Peyer's patch (tissue), 4 donors: ENCODE measurements around the gene ITGA8. TPM values are rescaled to one million over a fixed set of nuclear protein-coding genes. Genes with fewer than 3 reads are reported as not detected.

Experiments
- DNase-seq, 3 donors: peaks; one replicate each; pipeline ENCODE4 v3.0.0-alpha.2; 2017 to 2019
- H3K27ac ChIP-seq, 4 donors: fragments of 200-600 bp; sonication (generic); one replicate each; pipeline ENCODE4 v1.5.1; 2016 to 2019
- H3K27me3 ChIP-seq, 2 donors: fragments of 200-600 bp; sonication (generic); one replicate each; pipeline ENCODE4 v1.5.1; 2019
- H3K36me3 ChIP-seq, 3 donors: fragments of 200-600 bp; sonication (generic); one replicate each; pipeline ENCODE4 v1.5.1; 2016 to 2019
- H3K4me1 ChIP-seq, 4 donors: fragments of 200-600 bp; sonication (generic); one replicate each; pipeline ENCODE4 v1.5.1; 2016 to 2019
- H3K4me3 ChIP-seq, 4 donors: fragments of 200-600 bp; sonication (generic); 1 replicate in 3 of 4; 2 replicates in 1 of 4; pipeline ENCODE4 v1.5.1; 2016 to 2019; ENCODE audit warnings: mild to moderate bottlenecking in 1 of 4
- H3K9me3 ChIP-seq, 4 donors: fragments of 200-600 bp; sonication (generic); one replicate each; pipeline ENCODE4 v1.5.1; 2016 to 2019; ENCODE audit warnings: mild to moderate bottlenecking in 1 of 4
- POLR2A ChIP-seq, 2 donors: fragments of 450-650 bp; IDR thresholded peaks; one replicate each; pipeline ENCODE4 v1.5.1; 2017; ENCODE audit warnings: antibody characterized with exemption in 2 of 2, mild to moderate bottlenecking in 2 of 2, moderate library complexity in 2 of 2
- total RNA-seq, 4 donors: library from RNA; depleted of rRNA; stranded (reverse); fragments of >200 nt; gene quantifications; one replicate each; pipeline ENCODE4 v1.1.0, GENCODE V29; 2016
- TF ChIP-seq, protein P1 (sequence below), 6 experiments: fragments of 450-650 bp in 4 of 6; fragments of 200-600 bp in 2 of 6; sonication (generic) in 1 of 6; IDR thresholded peaks; one replicate each; pipeline ENCODE4 v1.5.1; 2017 to 2019; ENCODE audit warnings: antibody characterized with exemption in 6 of 6, mild to moderate bottlenecking in 3 of 6, moderate library complexity in 1 of 6

Gene ITGA8
- total RNA-seq, 4 donors from 2014 or later: 2.4 to 13.2 (median 3.9) TPM

DNA sequence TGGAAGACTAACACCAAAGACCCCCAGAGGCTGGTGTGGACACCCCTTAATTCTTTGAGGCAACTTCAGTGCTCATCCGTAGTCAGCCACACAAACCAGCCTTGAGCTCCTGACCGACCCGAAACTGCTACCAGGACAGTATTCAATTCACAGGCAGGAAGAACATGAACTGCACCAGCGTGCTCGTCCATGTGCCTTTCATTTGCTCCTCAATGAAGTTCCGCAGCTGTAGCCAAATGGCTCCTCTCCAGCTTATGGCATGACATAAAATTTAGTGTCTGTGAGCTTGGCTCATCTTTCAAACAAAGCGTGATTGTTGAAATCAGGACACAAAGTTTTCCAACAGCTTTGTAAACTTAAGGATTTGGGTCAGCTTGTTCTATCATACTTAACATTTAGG is 204.5 kb downstream of the ITGA8 start:
- Histone ChIP-seq H3K9me3 (no peaks in the 10 kb centered on the region), H3K4me3 (no peak overlapping the region), H3K4me1 (no peaks in the 10 kb centered on the region), H3K27ac (no peak overlapping the region), H3K27me3 (no peaks in the 10 kb centered on the region), H3K36me3 (no peaks in the 10 kb centered on the region)
- TF ChIP-seq POLR2A (IDR thresholded peaks at IDR 0.05): no peak
- TF ChIP-seq, protein P1, sequence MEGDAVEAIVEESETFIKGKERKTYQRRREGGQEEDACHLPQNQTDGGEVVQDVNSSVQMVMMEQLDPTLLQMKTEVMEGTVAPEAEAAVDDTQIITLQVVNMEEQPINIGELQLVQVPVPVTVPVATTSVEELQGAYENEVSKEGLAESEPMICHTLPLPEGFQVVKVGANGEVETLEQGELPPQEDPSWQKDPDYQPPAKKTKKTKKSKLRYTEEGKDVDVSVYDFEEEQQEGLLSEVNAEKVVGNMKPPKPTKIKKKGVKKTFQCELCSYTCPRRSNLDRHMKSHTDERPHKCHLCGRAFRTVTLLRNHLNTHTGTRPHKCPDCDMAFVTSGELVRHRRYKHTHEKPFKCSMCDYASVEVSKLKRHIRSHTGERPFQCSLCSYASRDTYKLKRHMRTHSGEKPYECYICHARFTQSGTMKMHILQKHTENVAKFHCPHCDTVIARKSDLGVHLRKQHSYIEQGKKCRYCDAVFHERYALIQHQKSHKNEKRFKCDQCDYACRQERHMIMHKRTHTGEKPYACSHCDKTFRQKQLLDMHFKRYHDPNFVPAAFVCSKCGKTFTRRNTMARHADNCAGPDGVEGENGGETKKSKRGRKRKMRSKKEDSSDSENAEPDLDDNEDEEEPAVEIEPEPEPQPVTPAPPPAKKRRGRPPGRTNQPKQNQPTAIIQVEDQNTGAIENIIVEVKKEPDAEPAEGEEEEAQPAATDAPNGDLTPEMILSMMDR (IDR thresholded peaks at IDR 0.05): no peak
- no peak for DNase-seq

DNA sequence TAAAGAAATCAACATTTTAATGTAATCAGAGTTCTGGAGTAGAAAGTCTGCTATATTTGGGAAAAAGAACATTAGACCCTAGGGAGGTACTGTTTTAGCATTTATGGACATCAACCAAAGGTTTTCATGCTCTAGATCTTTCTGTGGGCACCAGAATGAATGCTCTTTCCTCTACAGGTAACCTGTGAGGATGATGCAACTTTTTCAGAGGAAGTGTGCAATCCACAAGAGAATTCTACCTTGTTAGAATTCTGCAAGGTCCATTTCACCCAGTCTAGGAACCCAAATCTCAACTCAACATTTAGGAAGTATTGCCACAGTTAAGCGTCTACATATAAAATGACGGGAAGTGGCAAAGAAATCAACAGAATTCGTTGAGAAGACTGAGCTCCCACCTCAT is 208.8 kb downstream of the ITGA8 start:
- Histone ChIP-seq H3K4me3 (no peak overlapping the region), H3K4me1 (no peaks in the 10 kb centered on the region), H3K27me3 (no peaks in the 10 kb centered on the region), H3K36me3 (no peaks in the 10 kb centered on the region), H3K27ac (no peak overlapping the region), H3K9me3 (no peaks in the 10 kb centered on the region)
- no peak for TF ChIP-seq POLR2A (IDR thresholded peaks at IDR 0.05)
- TF ChIP-seq, protein P1 (IDR thresholded peaks at IDR 0.05): no peak
- DNase-seq: no peak

DNA sequence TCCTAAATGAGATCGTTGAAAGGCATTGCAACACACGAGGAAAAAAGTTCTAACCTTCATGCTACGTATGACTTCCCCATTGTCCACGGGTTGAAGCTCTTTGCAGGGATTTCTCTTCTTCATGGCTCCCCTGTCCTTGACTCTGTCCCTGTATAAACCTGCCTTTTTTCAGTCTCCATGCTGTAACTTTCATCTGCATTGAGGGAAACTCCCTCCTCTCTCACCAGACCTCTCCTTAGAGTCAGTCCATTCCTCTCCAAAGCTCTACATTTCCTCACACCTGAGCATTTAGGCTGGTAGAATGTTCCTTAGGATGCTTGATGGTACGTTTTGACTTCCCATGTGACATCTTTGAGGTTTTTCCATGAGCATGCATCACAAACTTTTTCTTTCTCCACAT is 214.4 kb downstream of the ITGA8 start:
- H3K27ac ChIP-seq: no peak overlapping the region
- H3K9me3 ChIP-seq: no peaks in the 10 kb centered on the region
- no peak for DNase-seq
- H3K36me3 ChIP-seq: no peaks in the 10 kb centered on the region
- H3K4me3 ChIP-seq: no peak overlapping the region
- no peaks in the 10 kb centered on the region for H3K27me3 ChIP-seq
- H3K4me1 ChIP-seq: no peaks in the 10 kb centered on the region
- TF ChIP-seq, protein P1 (IDR thresholded peaks at IDR 0.05): no peak
- TF ChIP-seq POLR2A (IDR thresholded peaks at IDR 0.05): no peak

DNA sequence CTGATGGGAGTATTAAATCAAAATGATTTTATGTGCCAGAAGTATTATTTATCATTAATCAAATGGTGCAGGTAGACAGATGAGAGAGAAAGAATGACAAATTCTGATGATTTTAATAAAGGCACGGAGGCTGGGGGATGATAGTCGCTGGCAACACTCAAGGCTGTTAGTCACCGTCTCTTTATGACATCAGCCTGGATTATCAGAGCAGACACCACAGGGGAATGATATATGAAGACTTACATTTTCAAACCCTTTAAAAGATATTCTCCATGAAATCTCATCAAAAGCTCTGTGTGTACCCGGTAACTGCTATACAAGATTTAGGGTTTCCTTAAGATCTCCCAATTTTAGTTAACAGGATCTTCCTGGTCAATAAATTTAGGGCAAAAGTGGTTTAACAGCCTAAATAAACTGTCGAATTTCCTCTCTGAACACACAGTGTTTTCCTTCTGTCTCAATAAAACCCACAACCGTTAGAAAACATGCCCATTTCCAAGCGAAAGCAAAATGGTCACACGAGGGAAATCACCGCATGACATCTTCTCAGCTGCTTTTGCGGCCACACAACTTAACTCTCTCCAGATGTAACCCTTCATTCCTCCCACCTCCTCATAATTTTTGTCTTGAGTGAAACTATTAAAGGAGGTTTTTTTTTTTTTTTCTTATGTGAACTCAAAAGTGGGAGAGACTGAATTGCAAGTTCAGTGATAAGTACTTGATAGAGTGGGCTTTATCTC is 215.5 kb downstream of the ITGA8 start:
- no peak overlapping the region for H3K4me3 ChIP-seq
- DNase-seq: no peak
- TF ChIP-seq, protein P1 (IDR thresholded peaks at IDR 0.05): no peak
- TF ChIP-seq POLR2A (IDR thresholded peaks at IDR 0.05): no peak
- no peaks in the 10 kb centered on the region for H3K36me3 ChIP-seq
- H3K4me1 ChIP-seq: no peaks in the 10 kb centered on the region
- no peak overlapping the region for H3K27ac ChIP-seq
- H3K9me3 ChIP-seq: peaks cover 0 to 4% (median 0%) of the 10 kb centered on the region in 4 donors
- no peaks in the 10 kb centered on the region for H3K27me3 ChIP-seq

DNA sequence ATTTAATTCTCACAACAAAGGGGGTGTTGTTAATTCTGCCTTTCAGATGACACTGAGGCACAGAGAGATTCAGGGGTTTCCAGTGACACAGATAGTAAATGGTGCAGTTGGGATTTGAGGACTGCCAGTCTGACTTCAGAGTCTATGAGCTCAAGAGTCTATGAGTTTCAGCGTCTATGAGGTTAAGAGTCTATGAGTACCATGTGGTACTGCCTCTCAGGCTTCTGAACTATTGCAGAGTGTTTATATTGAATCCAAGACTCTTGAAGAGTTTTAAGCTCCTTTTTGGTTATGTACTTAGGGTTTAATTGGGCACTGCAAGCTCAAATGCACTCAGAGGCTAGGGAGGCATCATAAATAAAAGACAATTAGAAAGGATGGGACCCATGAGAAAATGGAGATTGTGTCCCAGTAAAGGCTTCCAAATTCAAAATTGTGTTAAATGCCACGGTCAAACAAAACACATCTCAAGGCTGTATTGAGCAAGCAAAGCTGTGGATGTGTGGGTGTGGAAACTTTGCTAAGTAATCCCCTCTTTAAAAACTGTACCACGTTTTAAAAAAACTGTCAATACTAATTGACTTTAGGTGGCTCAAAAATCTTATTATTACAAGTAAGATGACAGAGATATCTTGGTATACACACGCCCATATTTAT is 224.7 kb downstream of the ITGA8 start:
- Histone ChIP-seq H3K27ac (no peak overlapping the region), H3K4me3 (no peak overlapping the region), H3K9me3 (peaks cover 0 to 3% (median 0%) of the 10 kb centered on the region in 4 donors), H3K36me3 (no peaks in the 10 kb centered on the region), H3K4me1 (no peaks in the 10 kb centered on the region), H3K27me3 (no peaks in the 10 kb centered on the region)
- TF ChIP-seq POLR2A (IDR thresholded peaks at IDR 0.05): no peak
- TF ChIP-seq, protein P1 (IDR thresholded peaks at IDR 0.05): no peak
- DNase-seq: no peak
